Fibroblast of lung (primary cell): Measurements from ENCODE around the gene WNT10A.
A peak's percentile ranks its signal among the peaks of the same experiment; 100 is the strongest.

ENCODE experiments used
- CTCF ChIP-seq, 2 donors: IDR thresholded peaks in 1 of 2; conservative IDR thresholded peaks in 1 of 2; 1 replicate in 1 of 2; 2 replicates in 1 of 2; pipeline ENCODE4 v1.5.1; 2011 to 2012; ENCODE audit warnings: low read length in 2 of 2, control low read depth in 1 of 2, inconsistent platforms in 1 of 2, low read depth in 1 of 2, mild to moderate bottlenecking in 1 of 2
- EZH2 ChIP-seq: IDR thresholded peaks from 2 replicates; pipeline ENCODE4 v1.5.1; 2012; ENCODE audit warnings: low read length, control low read depth, mild to moderate bottlenecking; ENCODE audit errors: missing control alignments

GRCh38 chr2:218897394-218898108 lies 16.9 kb downstream of the WNT10A start:
- TF ChIP-seq CTCF (conservative IDR thresholded peaks at IDR 0.05 in 1 of 2, IDR thresholded peaks at IDR 0.05 in 1 of 2; ENCODE audit: low read depth in 1 of 2, low read length in 2 of 2) (no peak), EZH2 (peak; percentile 85)
